SK-N-SH treated with all-trans-retinoic acid at 6 μM for 48 hours (cell line): Measurements from ENCODE around the gene GDPGP1.

Experiments used
- CSDC2 ChIP-seq: fragments of 250-450 bp; sonication (Bioruptor Pico); IDR thresholded peaks from 2 replicates; pipeline ENCODE4 v1.5.0; 2020; ENCODE audit warnings: mild to moderate bottlenecking, moderate library complexity
- GLIS3 ChIP-seq: fragments of 250-450 bp; sonication (Bioruptor Pico); IDR thresholded peaks from 2 replicates; pipeline ENCODE4 v1.5.0; 2020; ENCODE audit warnings: mild to moderate bottlenecking, moderate library complexity
- PATZ1 ChIP-seq: fragments of 250-450 bp; sonication (Bioruptor Pico); IDR thresholded peaks from 2 replicates; pipeline ENCODE4 v1.8.0; 2020; ENCODE audit warnings: mild to moderate bottlenecking, moderate library complexity, borderline replicate concordance
- RARB ChIP-seq: fragments of 250-450 bp; sonication (Bioruptor Pico); IDR thresholded peaks from 2 replicates; pipeline ENCODE4 v1.8.0; 2021; ENCODE audit warnings: mild to moderate bottlenecking, moderate library complexity
- TF ChIP-seq, protein P1 (sequence below): fragments of 250-450 bp; sonication (Bioruptor Pico); IDR thresholded peaks from 2 replicates; pipeline ENCODE4 v1.8.0; 2021; ENCODE audit warnings: low read depth, mild to moderate bottlenecking, moderate library complexity, borderline replicate concordance

DNA sequence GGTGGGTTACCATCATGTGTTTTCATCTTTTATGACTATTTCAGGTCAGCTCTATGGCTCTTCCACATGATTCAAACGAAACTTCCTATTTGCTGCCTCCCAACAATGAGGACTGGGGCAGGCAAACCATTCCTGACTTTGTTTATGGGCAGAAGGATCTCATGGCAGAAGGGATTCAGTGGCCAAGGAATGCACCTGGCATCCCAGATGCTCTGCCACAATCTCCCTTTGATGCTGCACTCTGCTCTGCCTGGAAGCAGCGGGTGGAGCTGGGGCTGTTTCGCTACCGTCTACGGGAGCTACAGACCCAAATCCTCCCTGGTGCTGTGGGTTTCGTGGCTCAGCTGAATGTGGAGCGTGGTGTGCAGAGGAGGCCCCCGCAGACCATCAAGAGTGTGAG, 6.8 kb downstream of the GDPGP1 start:
- TF ChIP-seq, protein P1, sequence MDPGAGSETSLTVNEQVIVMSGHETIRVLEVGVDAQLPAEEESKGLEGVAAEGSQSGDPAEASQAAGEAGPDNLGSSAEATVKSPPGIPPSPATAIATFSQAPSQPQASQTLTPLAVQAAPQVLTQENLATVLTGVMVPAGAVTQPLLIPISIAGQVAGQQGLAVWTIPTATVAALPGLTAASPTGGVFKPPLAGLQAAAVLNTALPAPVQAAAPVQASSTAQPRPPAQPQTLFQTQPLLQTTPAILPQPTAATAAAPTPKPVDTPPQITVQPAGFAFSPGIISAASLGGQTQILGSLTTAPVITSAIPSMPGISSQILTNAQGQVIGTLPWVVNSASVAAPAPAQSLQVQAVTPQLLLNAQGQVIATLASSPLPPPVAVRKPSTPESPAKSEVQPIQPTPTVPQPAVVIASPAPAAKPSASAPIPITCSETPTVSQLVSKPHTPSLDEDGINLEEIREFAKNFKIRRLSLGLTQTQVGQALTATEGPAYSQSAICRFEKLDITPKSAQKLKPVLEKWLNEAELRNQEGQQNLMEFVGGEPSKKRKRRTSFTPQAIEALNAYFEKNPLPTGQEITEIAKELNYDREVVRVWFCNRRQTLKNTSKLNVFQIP, result no peak
- no peak for TF ChIP-seq PATZ1 (CRISPR knock-in tag)
- TF ChIP-seq CSDC2 (CRISPR knock-in tag), result no peak
- no peak for TF ChIP-seq RARB
- no peak for TF ChIP-seq GLIS3 (CRISPR knock-in tag)
